Measurements from ENCODE around the gene NAA10. TPM values are rescaled to one million over a fixed set of nuclear protein-coding genes. Genes with fewer than 3 reads are reported as not detected.

Gene NAA10
- total RNA-seq, 4 donors from 2014 or later, result 85.7 to 101 (median 90.7) TPM

GRCh38 chrX:153948002-153948466 lies 13.2 kb upstream of the NAA10 start:
- no peak for DNase-seq (ENCODE audit: low spot score)
- ATAC-seq (ENCODE audit: low FRiP score), result no peak
- TF ChIP-seq CTCF (IDR thresholded peaks at IDR 0.05), result no peak

GRCh38 chrX:153947009-153947769 lies 12.4 kb upstream of the NAA10 start:
- ATAC-seq (ENCODE audit: low FRiP score), result peak; percentile 59
- no peak for TF ChIP-seq CTCF (IDR thresholded peaks at IDR 0.05)
- no peak for DNase-seq (ENCODE audit: low spot score)

GRCh38 chrX:153945956-153946943 lies 11.4 kb upstream of the NAA10 start:
- no peak for DNase-seq (ENCODE audit: low spot score)
- no peak for ATAC-seq (ENCODE audit: low FRiP score)
- no peak for TF ChIP-seq CTCF (IDR thresholded peaks at IDR 0.05)

GRCh38 chrX:153944800-153945150 lies 9.9 kb upstream of the NAA10 start:
- no peak for TF ChIP-seq CTCF (IDR thresholded peaks at IDR 0.05)
- ATAC-seq (ENCODE audit: low FRiP score) (no peak), DNase-seq (ENCODE audit: low spot score) (no peak)

GRCh38 chrX:153944140-153944799 lies 9.4 kb upstream of the NAA10 start, which contains the start of gene RENBP:
RENBP (minus strand) TSS chrX:153944643; CDS start chrX:153944610, 33 bp downstream.
- ATAC-seq (ENCODE audit: low FRiP score) (no peak), DNase-seq (ENCODE audit: low spot score) (no peak)
- TF ChIP-seq CTCF (IDR thresholded peaks at IDR 0.05), result no peak

GRCh38 chrX:153941336-153942252 lies 6.8 kb upstream of the NAA10 start:
- ATAC-seq (ENCODE audit: low FRiP score), result no peak

More at GRCh38 chrX:153941336-153942252, 6.8 kb upstream of the NAA10 start:
- DNase-seq (ENCODE audit: low spot score), result no peak
- no peak for TF ChIP-seq CTCF (IDR thresholded peaks at IDR 0.05)
